ENCODE results near the gene SYNDIG1. TPM values are rescaled to one million over a fixed set of nuclear protein-coding genes. Genes with fewer than 3 reads are reported as not detected.

SYNDIG1 gene
- polyA plus RNA-seq, 1 of the 3 experiments (the other 2 are of a cell fraction) = not detected

- H3K4me2 ChIP-seq = no peak overlapping the region
- H3K9me2 ChIP-seq = no peaks in the 10 kb centered on the region
- no peak overlapping the region for H3K27ac ChIP-seq (ENCODE audit: low read depth in 2 of 2, low read length in 1 of 2)
- TF ChIP-seq EZH2phosphoT487 (IDR thresholded peaks at IDR 0.05; ENCODE audit: borderline replicate concordance, low read depth) = no peak
- TF ChIP-seq JUND (IDR thresholded peaks at IDR 0.05) = no peak
- TF ChIP-seq MAX (IDR thresholded peaks at IDR 0.05; ENCODE audit: low read depth) = no peak
- TF ChIP-seq GABPA (IDR thresholded peaks at IDR 0.05; ENCODE audit: low read depth) = no peak
- WGBS (ENCODE audit: low lambda C conversion rate) = 64% methylated on average over 6 of the region's 7 CpGs
- no peaks in the 10 kb centered on the region for H3K79me2 ChIP-seq (ENCODE audit: insufficient read depth)
- no peak for DNase-seq
- H3K4me1 ChIP-seq (ENCODE audit: control insufficient read depth in 1 of 2, insufficient read depth in 2 of 2, low read depth in 1 of 2, low read length in 1 of 2) = peaks cover 0 to 4% of the 10 kb centered on the region in 2 experiments; a peak in 1 of 4 replicates
- ChIA-PET CTCF (no interaction called here), POLR2A (no interaction called here)
- H3K27me3 ChIP-seq (ENCODE audit: insufficient read depth) = no peaks in the 10 kb centered on the region; the same call in 1 of the 2 replicates
- H3K36me3 ChIP-seq (replicated peaks in 1 of 2; ENCODE audit: control insufficient read depth in 1 of 2, insufficient read depth in 2 of 2, low read length in 1 of 2) = no peaks in the 10 kb centered on the region
- H3K9me3 ChIP-seq = no peaks in the 10 kb centered on the region
- H3F3A ChIP-seq (replicated peaks; ENCODE audit: insufficient read depth) = no peaks in the 10 kb centered on the region
- no peak overlapping the region for H3K9ac ChIP-seq
- no peak overlapping the region for H3K4me3 ChIP-seq (ENCODE audit: low read depth in 2 of 2, low read length in 1 of 2)
- H4K20me1 ChIP-seq (ENCODE audit: insufficient read depth) = no peaks in the 10 kb centered on the region
- H2AFZ ChIP-seq (ENCODE audit: low read depth) = no peak overlapping the region
Measured at GRCh38 chr20:24667689-24668383, 198.4 kb downstream of the SYNDIG1 start.

- H3K9me2 ChIP-seq = no peaks in the 10 kb centered on the region
- H3F3A ChIP-seq (replicated peaks; ENCODE audit: insufficient read depth) = no peaks in the 10 kb centered on the region
- TF ChIP-seq CTCF (IDR thresholded peaks at IDR 0.05) (no peak), EZH2phosphoT487 (IDR thresholded peaks at IDR 0.05; ENCODE audit: borderline replicate concordance, low read depth) (no peak), REST (IDR thresholded peaks at IDR 0.05; ENCODE audit: low read depth, low read length) (no peak), MXI1 (IDR thresholded peaks at IDR 0.05; ENCODE audit: low read depth, low read length) (no peak), MEF2A (IDR thresholded peaks at IDR 0.05; ENCODE audit: borderline replicate concordance, low read depth) (no peak), SMC3 (IDR thresholded peaks at IDR 0.05; ENCODE audit: low read depth, low read length) (no peak), JUND (IDR thresholded peaks at IDR 0.05) (no peak), USF1 (IDR thresholded peaks at IDR 0.05; ENCODE audit: borderline replicate concordance, low read depth) (no peak), MAX (IDR thresholded peaks at IDR 0.05; ENCODE audit: low read depth) (no peak), FOXM1 (IDR thresholded peaks at IDR 0.05; ENCODE audit: low read depth) (no peak), SIN3A (IDR thresholded peaks at IDR 0.05; ENCODE audit: borderline replicate concordance, low read depth, low read length) (no peak), FOXJ3 (CRISPR knock-in tag; IDR thresholded peaks at IDR 0.05) (no peak), ZBTB33 (IDR thresholded peaks at IDR 0.05; ENCODE audit: borderline replicate concordance, low read depth) (no peak), RCOR1 (IDR thresholded peaks at IDR 0.05; ENCODE audit: low read length) (no peak), PBX3 (IDR thresholded peaks at IDR 0.05) (no peak)
- no peaks in the 10 kb centered on the region for H3K79me2 ChIP-seq (ENCODE audit: insufficient read depth)
- WGBS (ENCODE audit: low lambda C conversion rate) = 58% methylated on average over 7 of the region's 9 CpGs
- H3K9me3 ChIP-seq = no peaks in the 10 kb centered on the region
- H3K4me2 ChIP-seq = no peak overlapping the region
- H3K36me3 ChIP-seq (replicated peaks in 1 of 2; ENCODE audit: control insufficient read depth in 1 of 2, insufficient read depth in 2 of 2, low read length in 1 of 2) = no peaks in the 10 kb centered on the region
- H3K9ac ChIP-seq = no peak overlapping the region
- peaks cover 0 to 2% of the 10 kb centered on the region in 2 experiments; a peak in 2 of 4 replicates for H3K4me1 ChIP-seq (ENCODE audit: control insufficient read depth in 1 of 2, insufficient read depth in 2 of 2, low read depth in 1 of 2, low read length in 1 of 2)
- H4K20me1 ChIP-seq (ENCODE audit: insufficient read depth) = no peaks in the 10 kb centered on the region
- DNase-seq = no peak
- ChIA-PET POLR2A (no interaction called here), CTCF (no interaction called here)
- no peaks in the 10 kb centered on the region for H3K27me3 ChIP-seq (ENCODE audit: insufficient read depth)
- no peak overlapping the region for H2AFZ ChIP-seq (ENCODE audit: low read depth)
- H3K27ac ChIP-seq (ENCODE audit: low read depth in 2 of 2, low read length in 1 of 2) = no peak overlapping the region
- H3K4me3 ChIP-seq (ENCODE audit: low read depth in 2 of 2, low read length in 1 of 2) = no peak overlapping the region
Measured at GRCh38 chr20:24668384-24668702, 198.9 kb downstream of the SYNDIG1 start.

Data from SK-N-SH (cell line).